PFSK-1 (cell line): ENCODE data around the gene TMEM232.

Experiments used
- FOXP2 ChIP-seq: optimal IDR thresholded peaks from 2 replicates; pipeline ENCODE3; 2011; ENCODE audit warnings: borderline replicate concordance, control low read depth, inconsistent platforms; ENCODE audit not compliant: insufficient read depth; ENCODE audit errors: extremely low read length, extremely low read depth
- POLR2AphosphoS5 ChIP-seq: IDR thresholded peaks from 2 replicates; pipeline ENCODE4 v1.6.1; 2012; ENCODE audit warnings: low read depth, mild to moderate bottlenecking, control low read depth, low read length, moderate library complexity
- SIN3A ChIP-seq: IDR thresholded peaks from 2 replicates; pipeline ENCODE4 v1.6.1; 2012; ENCODE audit warnings: mild to moderate bottlenecking, low read length, moderate library complexity, borderline replicate concordance; ENCODE audit not compliant: insufficient read depth
- TAF1 ChIP-seq: IDR thresholded peaks from 2 replicates; pipeline ENCODE4 v1.6.1; 2012; ENCODE audit warnings: low read length, control low read depth, borderline replicate concordance; ENCODE audit not compliant: insufficient read depth
- TF ChIP-seq, protein P1 (sequence below), 2 experiments: IDR thresholded peaks; 2 replicates each; pipeline versions ENCODE4 v1.6.1 to v1.8.0; 2011 to 2012; ENCODE audit warnings: low read depth in 2 of 2, low read length in 2 of 2, control low read depth in 1 of 2, inconsistent platforms in 1 of 2, mild to moderate bottlenecking in 1 of 2, moderate library complexity in 1 of 2; ENCODE audit not compliant: insufficient read depth in 1 of 2

Gene TMEM232

DNA sequence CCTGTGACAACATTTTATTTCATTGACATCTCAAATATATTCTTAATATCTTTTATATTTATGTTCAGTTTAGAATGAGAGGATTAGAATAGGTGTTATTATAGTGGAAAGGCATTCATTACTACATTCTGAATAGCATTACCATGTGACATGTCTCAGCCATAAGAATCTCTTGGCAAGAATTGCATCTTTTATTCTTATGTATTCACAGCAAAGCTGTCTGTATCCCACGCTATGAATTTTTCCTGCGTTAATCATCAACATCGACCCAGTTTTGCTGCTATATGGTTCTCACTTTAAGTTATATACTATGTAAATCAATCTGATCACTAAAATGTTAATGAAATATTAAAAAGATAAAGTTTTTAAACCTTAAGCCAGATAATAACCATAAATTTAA lies 248.6 kb downstream of the TMEM232 start:
- TF ChIP-seq TAF1 (no peak), SIN3A (no peak), POLR2AphosphoS5 (no peak), FOXP2 (no peak)
- TF ChIP-seq, protein P1, sequence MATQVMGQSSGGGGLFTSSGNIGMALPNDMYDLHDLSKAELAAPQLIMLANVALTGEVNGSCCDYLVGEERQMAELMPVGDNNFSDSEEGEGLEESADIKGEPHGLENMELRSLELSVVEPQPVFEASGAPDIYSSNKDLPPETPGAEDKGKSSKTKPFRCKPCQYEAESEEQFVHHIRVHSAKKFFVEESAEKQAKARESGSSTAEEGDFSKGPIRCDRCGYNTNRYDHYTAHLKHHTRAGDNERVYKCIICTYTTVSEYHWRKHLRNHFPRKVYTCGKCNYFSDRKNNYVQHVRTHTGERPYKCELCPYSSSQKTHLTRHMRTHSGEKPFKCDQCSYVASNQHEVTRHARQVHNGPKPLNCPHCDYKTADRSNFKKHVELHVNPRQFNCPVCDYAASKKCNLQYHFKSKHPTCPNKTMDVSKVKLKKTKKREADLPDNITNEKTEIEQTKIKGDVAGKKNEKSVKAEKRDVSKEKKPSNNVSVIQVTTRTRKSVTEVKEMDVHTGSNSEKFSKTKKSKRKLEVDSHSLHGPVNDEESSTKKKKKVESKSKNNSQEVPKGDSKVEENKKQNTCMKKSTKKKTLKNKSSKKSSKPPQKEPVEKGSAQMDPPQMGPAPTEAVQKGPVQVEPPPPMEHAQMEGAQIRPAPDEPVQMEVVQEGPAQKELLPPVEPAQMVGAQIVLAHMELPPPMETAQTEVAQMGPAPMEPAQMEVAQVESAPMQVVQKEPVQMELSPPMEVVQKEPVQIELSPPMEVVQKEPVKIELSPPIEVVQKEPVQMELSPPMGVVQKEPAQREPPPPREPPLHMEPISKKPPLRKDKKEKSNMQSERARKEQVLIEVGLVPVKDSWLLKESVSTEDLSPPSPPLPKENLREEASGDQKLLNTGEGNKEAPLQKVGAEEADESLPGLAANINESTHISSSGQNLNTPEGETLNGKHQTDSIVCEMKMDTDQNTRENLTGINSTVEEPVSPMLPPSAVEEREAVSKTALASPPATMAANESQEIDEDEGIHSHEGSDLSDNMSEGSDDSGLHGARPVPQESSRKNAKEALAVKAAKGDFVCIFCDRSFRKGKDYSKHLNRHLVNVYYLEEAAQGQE (IDR thresholded peaks at IDR 0.05; ENCODE audit: insufficient read depth in 1 of 2, low read depth in 2 of 2, low read length in 2 of 2): no peak

DNA sequence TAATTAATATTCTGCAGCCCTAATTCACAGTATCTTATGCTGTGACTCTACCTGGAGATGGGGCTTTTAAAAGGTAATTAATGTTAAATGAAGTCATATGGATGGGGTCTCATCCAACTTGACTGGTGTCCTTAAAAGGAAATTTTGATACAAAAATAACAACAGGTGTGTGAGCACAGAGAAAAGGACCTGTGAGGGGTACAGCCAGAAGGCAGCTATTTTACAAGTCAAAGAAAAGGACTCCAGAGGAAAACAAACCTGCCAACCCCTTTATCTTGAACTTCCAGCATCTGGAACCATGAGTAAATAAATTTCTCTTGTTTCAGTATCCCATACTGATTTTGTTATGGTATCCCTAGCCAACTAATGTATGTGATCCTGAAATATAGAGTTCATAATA lies 250.3 kb downstream of the TMEM232 start:
- TF ChIP-seq TAF1: no peak
- TF ChIP-seq, protein P1 (IDR thresholded peaks at IDR 0.05; ENCODE audit: insufficient read depth in 1 of 2, low read depth in 2 of 2, low read length in 2 of 2): no peak
- TF ChIP-seq FOXP2: no peak
- TF ChIP-seq SIN3A: no peak
- TF ChIP-seq POLR2AphosphoS5: no peak

DNA sequence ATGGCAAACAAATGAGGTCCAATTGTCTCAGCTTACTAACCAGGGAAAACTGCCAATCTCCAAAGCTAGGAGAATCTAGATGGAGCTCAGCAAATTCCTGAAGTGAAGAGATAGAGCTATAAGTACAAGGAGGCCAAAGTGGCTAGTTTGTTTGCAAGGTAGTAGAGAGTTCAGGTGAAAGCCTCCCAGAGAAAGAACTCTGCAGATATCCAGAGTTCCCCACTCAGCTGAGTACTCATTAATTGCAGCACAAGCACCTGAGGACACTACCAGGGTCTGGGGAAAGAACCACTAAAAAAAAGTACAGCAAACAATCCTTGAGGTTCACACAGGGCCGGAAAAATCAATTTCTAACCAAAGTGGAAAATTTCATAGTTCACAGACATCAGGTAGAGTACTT lies 250.9 kb downstream of the TMEM232 start:
- TF ChIP-seq POLR2AphosphoS5 (no peak), FOXP2 (no peak), SIN3A (no peak), TAF1 (no peak)
- TF ChIP-seq, protein P1 (IDR thresholded peaks at IDR 0.05; ENCODE audit: insufficient read depth in 1 of 2, low read depth in 2 of 2, low read length in 2 of 2): no peak

DNA sequence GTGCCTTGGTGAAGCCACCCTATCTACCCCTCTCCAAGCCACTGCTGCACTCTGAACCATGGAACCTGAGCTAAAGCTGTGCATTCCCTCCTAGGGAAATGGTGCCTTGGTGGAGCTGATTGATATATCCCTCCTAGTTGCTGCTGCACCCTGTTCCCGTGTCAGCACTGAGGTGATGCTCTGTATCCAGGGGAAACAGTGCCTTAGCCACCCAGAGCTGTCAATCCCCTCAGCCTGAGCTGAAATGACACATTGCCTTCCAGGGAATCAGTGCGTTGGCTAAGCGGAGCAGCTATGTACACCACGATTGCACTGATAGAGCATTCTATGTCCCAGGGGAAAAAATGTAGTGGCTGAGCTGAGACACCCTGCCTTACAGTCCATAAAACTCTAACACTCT lies 257.0 kb downstream of the TMEM232 start:
- TF ChIP-seq POLR2AphosphoS5: no peak
- TF ChIP-seq, protein P1 (IDR thresholded peaks at IDR 0.05; ENCODE audit: insufficient read depth in 1 of 2, low read depth in 2 of 2, low read length in 2 of 2): no peak
- TF ChIP-seq FOXP2: no peak
- TF ChIP-seq SIN3A: no peak
- TF ChIP-seq TAF1: no peak

DNA sequence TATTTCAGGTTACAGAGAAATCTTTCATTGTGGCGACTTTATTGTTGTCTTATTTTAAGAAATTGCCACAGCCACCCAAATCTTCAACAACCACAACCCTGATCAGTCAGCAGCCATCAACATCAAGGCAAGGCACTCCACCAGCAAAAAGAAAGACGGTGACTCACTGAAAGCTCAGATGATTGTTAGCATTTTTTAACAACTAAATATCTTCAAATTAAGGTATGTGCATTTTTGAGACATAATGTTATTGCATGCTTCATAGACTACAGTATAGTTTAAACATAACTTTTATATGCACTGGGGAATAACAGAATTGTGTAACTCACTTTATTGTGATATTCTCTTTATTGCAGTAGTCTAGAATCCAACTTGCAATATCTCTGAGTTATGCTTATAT lies 263.4 kb downstream of the TMEM232 start:
- TF ChIP-seq FOXP2: no peak
- TF ChIP-seq SIN3A: no peak
- no peak for TF ChIP-seq TAF1
- TF ChIP-seq POLR2AphosphoS5: no peak
- TF ChIP-seq, protein P1 (IDR thresholded peaks at IDR 0.05; ENCODE audit: insufficient read depth in 1 of 2, low read depth in 2 of 2, low read length in 2 of 2): no peak
